Measurements from ENCODE around the gene SGO2.

DNA sequence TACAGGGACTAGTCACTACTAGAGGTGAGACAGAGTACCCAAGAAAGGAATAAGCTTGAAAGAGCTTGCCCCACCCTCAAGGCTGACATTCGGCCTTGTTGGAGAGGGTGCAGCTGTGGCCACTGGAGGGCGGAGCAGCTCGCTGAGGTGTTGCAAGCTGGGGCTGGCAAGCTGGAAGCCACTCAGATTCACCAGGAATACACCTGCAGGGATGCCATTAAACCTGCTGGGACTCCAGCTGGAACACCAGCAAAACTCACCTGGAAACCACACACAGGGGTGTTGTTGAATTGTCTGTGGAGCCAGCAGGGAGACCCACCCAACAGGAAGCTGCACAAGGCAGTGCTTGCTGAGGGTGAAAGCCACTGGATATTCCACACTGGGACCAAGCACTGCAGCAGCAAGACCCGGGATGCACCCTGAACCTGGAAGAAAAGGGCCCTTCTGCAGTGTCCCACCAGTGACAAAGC is 42.2 kb upstream of the SGO2 start:
- TF ChIP-seq POLR2A (IDR thresholded peaks at IDR 0.05) (no peak), CTCF (IDR thresholded peaks at IDR 0.05) (no peak)
